ENCODE measurements around the gene CHRNB2. TPM values are rescaled to one million over a fixed set of nuclear protein-coding genes. Genes with fewer than 3 reads are reported as not detected.

Gene CHRNB2
- total RNA-seq, 4 donors from 2014 or later: 0.32 to 0.82 TPM; not detected in 2

GRCh38 chr1:154614247-154614646 is 46.7 kb downstream of the CHRNB2 start:
- TF ChIP-seq EP300 (IDR thresholded peaks at IDR 0.05; ENCODE audit: low read depth): no peak
- Histone ChIP-seq H3K4me1 (peaks cover 0 to 4% (median 4%) of the 10 kb centered on the region in 4 donors), H3K36me3 (no peaks in the 10 kb centered on the region), H3K27ac (no peak overlapping the region), H3K27me3 (no peaks in the 10 kb centered on the region), H3K4me3 (no peak overlapping the region), H3K9me3 (no peaks in the 10 kb centered on the region)
- DNase-seq: no peak
- in situ Hi-C loops (cut with MboI; ENCODE audit: low pct_ligation_motif_present in 1 of 4, low pct_unique_long_range_greater_than_20kb in 1 of 4, low sequenced_read_pairs in 3 of 4): no loop called here
- 96 to 100% methylated on average over 4 of the region's 4 CpGs for WGBS, 2 donors (ENCODE audit: low coverage in 1 of 2)
- intact Hi-C loops (cut with DNase I; ENCODE audit: low total_unique reads): no loop called here

- TF ChIP-seq CTCF (IDR thresholded peaks at IDR 0.05) (no peak), POLR2AphosphoS5 (IDR thresholded peaks at IDR 0.05) (no peak), EP300 (IDR thresholded peaks at IDR 0.05; ENCODE audit: low read depth) (no peak), POLR2A (IDR thresholded peaks at IDR 0.05) (no peak)
Measured at GRCh38 chr1:154614901-154615300, 47.3 kb downstream of the CHRNB2 start.

GRCh38 chr1:154615411-154615810 is 47.8 kb downstream of the CHRNB2 start:
- no peak for DNase-seq
- 100% methylated on average over 4 of the region's 4 CpGs for WGBS, 2 donors (ENCODE audit: low coverage in 1 of 2)
- TF ChIP-seq CTCF (IDR thresholded peaks at IDR 0.05) (no peak), EP300 (IDR thresholded peaks at IDR 0.05; ENCODE audit: low read depth) (no peak), POLR2AphosphoS5 (IDR thresholded peaks at IDR 0.05) (no peak), POLR2A (IDR thresholded peaks at IDR 0.05) (no peak)
- Histone ChIP-seq H3K27me3 (no peaks in the 10 kb centered on the region), H3K27ac (no peak overlapping the region), H3K9me3 (no peaks in the 10 kb centered on the region), H3K4me3 (no peak overlapping the region), H3K4me1 (no peaks in the 10 kb centered on the region), H3K36me3 (no peaks in the 10 kb centered on the region)
- intact Hi-C loops (cut with DNase I; ENCODE audit: low total_unique reads) (no loop called here), in situ Hi-C loops (cut with MboI; ENCODE audit: low pct_ligation_motif_present in 1 of 4, low pct_unique_long_range_greater_than_20kb in 1 of 4, low sequenced_read_pairs in 3 of 4) (no loop called here)

More at GRCh38 chr1:154614901-154615300, 47.3 kb downstream of the CHRNB2 start:
- in situ Hi-C loops (cut with MboI; ENCODE audit: low pct_ligation_motif_present in 1 of 4, low pct_unique_long_range_greater_than_20kb in 1 of 4, low sequenced_read_pairs in 3 of 4): no loop called here
- Histone ChIP-seq H3K9me3 (no peaks in the 10 kb centered on the region), H3K27me3 (no peaks in the 10 kb centered on the region), H3K36me3 (no peaks in the 10 kb centered on the region), H3K4me1 (no peaks in the 10 kb centered on the region), H3K4me3 (no peak overlapping the region), H3K27ac (no peak overlapping the region)
- intact Hi-C loops (cut with DNase I; ENCODE audit: low total_unique reads): no loop called here
- DNase-seq: no peak
- 82 to 86% methylated on average over 3 to 6 of the region's 6 CpGs for WGBS, 2 donors (ENCODE audit: low coverage in 1 of 2)

- TF ChIP-seq EP300 (IDR thresholded peaks at IDR 0.05; ENCODE audit: low read depth) (no peak), CTCF (IDR thresholded peaks at IDR 0.05) (no peak)
- Histone ChIP-seq H3K9me3 (no peaks in the 10 kb centered on the region), H3K4me1 (no peaks in the 10 kb centered on the region), H3K27ac (no peak overlapping the region), H3K27me3 (no peaks in the 10 kb centered on the region), H3K4me3 (no peak overlapping the region), H3K36me3 (no peaks in the 10 kb centered on the region)
- intact Hi-C loops (cut with DNase I; ENCODE audit: low total_unique reads) (no loop called here), in situ Hi-C loops (cut with MboI; ENCODE audit: low pct_ligation_motif_present in 1 of 4, low pct_unique_long_range_greater_than_20kb in 1 of 4, low sequenced_read_pairs in 3 of 4) (no loop called here)
- 83 to 89% methylated on average over 1 to 5 of the region's 5 CpGs for WGBS, 2 donors (ENCODE audit: low coverage in 1 of 2)
- DNase-seq: no peak
Measured at GRCh38 chr1:154616659-154617345, 49.2 kb downstream of the CHRNB2 start.
